ENCODE data around the gene RNF224. TPM values are rescaled to one million over a fixed set of nuclear protein-coding genes. Genes with fewer than 3 reads are reported as not detected.
"Not testable (repeated sequence)": the region's sequence is repeated elsewhere in the genome, so short reads cannot be mapped to it uniquely, and the experiment has no call there.

RNF224 gene
- total and polyA plus RNA-seq, 5 donors from 2014 or later = not detected

- Mint-ChIP-seq H3K4me3 (peak overlapping the region; percentile 28 to 88 (median 64)), H3K4me1 (peaks cover 0 to 34% (median 15%) of the 10 kb centered on the region in 4 donors)
- not testable (repeated sequence) for ATAC-seq (ENCODE audit: low read depth in 2 of 2); H3K27ac Mint-ChIP-seq; H3K36me3 Mint-ChIP-seq; DNase-seq; H3K4me3 ChIP-seq (ENCODE audit: low read depth, low read length); H3K27me3 Mint-ChIP-seq; H3K27me3 ChIP-seq (ENCODE audit: control insufficient read depth, insufficient read depth, low read length); H3K27ac ChIP-seq (ENCODE audit: insufficient read depth, low read length, poor library complexity, severe bottlenecking); H3K9me3 Mint-ChIP-seq; H3K36me3 ChIP-seq (ENCODE audit: control insufficient read depth, insufficient read depth, low read length); H3K9me3 ChIP-seq (ENCODE audit: control insufficient read depth in 2 of 2, low read length in 2 of 2)
- peaks cover 37% of the 10 kb centered on the region for H3K4me1 ChIP-seq (ENCODE audit: control insufficient read depth, insufficient read depth, low read length, poor library complexity, severe bottlenecking)
Measured at GRCh38 chr9:137243266-137243625, 15.9 kb downstream of the RNF224 start.

GRCh38 chr9:137243626-137244485 lies 16.6 kb downstream of the RNF224 start:
- no peaks in the 10 kb centered on the region for H3K9me3 Mint-ChIP-seq
- Histone ChIP-seq H3K4me1 (ENCODE audit: control insufficient read depth, insufficient read depth, low read length, poor library complexity, severe bottlenecking) (peaks cover 31% of the 10 kb centered on the region), H3K9me3 (ENCODE audit: control insufficient read depth in 2 of 2, low read length in 2 of 2) (no peaks in the 10 kb centered on the region), H3K4me3 (ENCODE audit: low read depth, low read length) (no peak overlapping the region), H3K27ac (ENCODE audit: insufficient read depth, low read length, poor library complexity, severe bottlenecking) (no peak overlapping the region), H3K36me3 (ENCODE audit: control insufficient read depth, insufficient read depth, low read length) (peaks cover 5% of the 10 kb centered on the region), H3K27me3 (ENCODE audit: control insufficient read depth, insufficient read depth, low read length) (no peaks in the 10 kb centered on the region)
- peaks cover 6% of the 10 kb centered on the region for H3K27me3 Mint-ChIP-seq
- H3K27ac Mint-ChIP-seq = peak overlapping the region in 1 of 3 donors; percentile 38
- ATAC-seq (ENCODE audit: low read depth in 2 of 2) = no peak
- peak overlapping the region; percentile 43 to 71 (median 51) for H3K4me3 Mint-ChIP-seq
- peaks cover 0 to 31% (median 15%) of the 10 kb centered on the region in 4 donors for H3K4me1 Mint-ChIP-seq
- H3K36me3 Mint-ChIP-seq = peaks cover 8% of the 10 kb centered on the region
- no peak for DNase-seq

- no peak for ATAC-seq (ENCODE audit: low read depth in 2 of 2)
- Histone ChIP-seq H3K9me3 (ENCODE audit: control insufficient read depth in 2 of 2, low read length in 2 of 2) (no peaks in the 10 kb centered on the region), H3K4me3 (ENCODE audit: low read depth, low read length) (no peak overlapping the region), H3K4me1 (ENCODE audit: control insufficient read depth, insufficient read depth, low read length, poor library complexity, severe bottlenecking) (peaks cover 23% of the 10 kb centered on the region), H3K27ac (ENCODE audit: insufficient read depth, low read length, poor library complexity, severe bottlenecking) (no peak overlapping the region), H3K36me3 (ENCODE audit: control insufficient read depth, insufficient read depth, low read length) (peaks cover 5% of the 10 kb centered on the region), H3K27me3 (ENCODE audit: control insufficient read depth, insufficient read depth, low read length) (no peaks in the 10 kb centered on the region)
- Mint-ChIP-seq H3K36me3 (peaks cover 8% of the 10 kb centered on the region), H3K4me1 (peaks cover 0 to 24% (median 13%) of the 10 kb centered on the region in 4 donors), H3K9me3 (no peaks in the 10 kb centered on the region), H3K4me3 (peak overlapping the region in 2 of 4 donors; percentile 15 to 41), H3K27me3 (peaks cover 6% of the 10 kb centered on the region), H3K27ac (peak overlapping the region in 1 of 3 donors; percentile 32)
- DNase-seq = no peak
Measured at GRCh38 chr9:137244486-137245449, 17.5 kb downstream of the RNF224 start.

- no peaks in the 10 kb centered on the region for H3K27me3 ChIP-seq (ENCODE audit: control insufficient read depth, insufficient read depth, low read length)
- H3K4me1 ChIP-seq (ENCODE audit: control insufficient read depth, insufficient read depth, low read length, poor library complexity, severe bottlenecking) = peaks cover 16% of the 10 kb centered on the region
- no peaks in the 10 kb centered on the region for H3K9me3 ChIP-seq (ENCODE audit: control insufficient read depth in 2 of 2, low read length in 2 of 2)
- peak overlapping the region in 2 of 4 donors; percentile 7 to 41 for H3K4me3 Mint-ChIP-seq
- peaks cover 8% of the 10 kb centered on the region for H3K36me3 Mint-ChIP-seq
- DNase-seq (no peak), ATAC-seq (ENCODE audit: low read depth in 2 of 2) (no peak)
- H3K27ac Mint-ChIP-seq = no peak overlapping the region
- H3K4me1 Mint-ChIP-seq = peaks cover 0 to 21% (median 11%) of the 10 kb centered on the region in 4 donors
- no peaks in the 10 kb centered on the region for H3K9me3 Mint-ChIP-seq
- peaks cover 6% of the 10 kb centered on the region for H3K27me3 Mint-ChIP-seq
- H3K36me3 ChIP-seq (ENCODE audit: control insufficient read depth, insufficient read depth, low read length) = peaks cover 5% of the 10 kb centered on the region
- no peak overlapping the region for H3K27ac ChIP-seq (ENCODE audit: insufficient read depth, low read length, poor library complexity, severe bottlenecking)
- no peak overlapping the region for H3K4me3 ChIP-seq (ENCODE audit: low read depth, low read length)
Measured at GRCh38 chr9:137245450-137246421, 18.4 kb downstream of the RNF224 start.

GRCh38 chr9:137247135-137247915 lies 20.0 kb downstream of the RNF224 start:
- peaks cover 0 to 15% (median 8%) of the 10 kb centered on the region in 4 donors for H3K4me1 Mint-ChIP-seq
- no peak overlapping the region for H3K27ac Mint-ChIP-seq
- Histone ChIP-seq H3K27me3 (ENCODE audit: control insufficient read depth, insufficient read depth, low read length) (no peaks in the 10 kb centered on the region), H3K9me3 (ENCODE audit: control insufficient read depth in 2 of 2, low read length in 2 of 2) (no peaks in the 10 kb centered on the region), H3K27ac (ENCODE audit: insufficient read depth, low read length, poor library complexity, severe bottlenecking) (no peak overlapping the region), H3K4me3 (ENCODE audit: low read depth, low read length) (no peak overlapping the region), H3K36me3 (ENCODE audit: control insufficient read depth, insufficient read depth, low read length) (peaks cover 5% of the 10 kb centered on the region), H3K4me1 (ENCODE audit: control insufficient read depth, insufficient read depth, low read length, poor library complexity, severe bottlenecking) (peaks cover 8% of the 10 kb centered on the region)
- no peak for ATAC-seq (ENCODE audit: low read depth in 2 of 2)
- no peaks in the 10 kb centered on the region for H3K9me3 Mint-ChIP-seq
- peaks cover 6% of the 10 kb centered on the region for H3K36me3 Mint-ChIP-seq
- H3K4me3 Mint-ChIP-seq = no peak overlapping the region
- no peaks in the 10 kb centered on the region for H3K27me3 Mint-ChIP-seq
- no peak for DNase-seq

GRCh38 chr9:137247916-137248175 lies 20.5 kb downstream of the RNF224 start:
- H3K27ac Mint-ChIP-seq = no peak overlapping the region

More at GRCh38 chr9:137247916-137248175, 20.5 kb downstream of the RNF224 start:
- Mint-ChIP-seq H3K9me3 (no peaks in the 10 kb centered on the region), H3K4me3 (no peak overlapping the region), H3K36me3 (peaks cover under 1% of the 10 kb centered on the region), H3K27me3 (no peaks in the 10 kb centered on the region), H3K4me1 (peaks cover 0 to 9% (median 3%) of the 10 kb centered on the region in 4 donors)
- ATAC-seq (ENCODE audit: low read depth in 2 of 2) (no peak), DNase-seq (no peak)
- Histone ChIP-seq H3K27me3 (ENCODE audit: control insufficient read depth, insufficient read depth, low read length) (no peaks in the 10 kb centered on the region), H3K27ac (ENCODE audit: insufficient read depth, low read length, poor library complexity, severe bottlenecking) (no peak overlapping the region), H3K9me3 (ENCODE audit: control insufficient read depth in 2 of 2, low read length in 2 of 2) (no peaks in the 10 kb centered on the region), H3K4me3 (ENCODE audit: low read depth, low read length) (no peak overlapping the region), H3K36me3 (ENCODE audit: control insufficient read depth, insufficient read depth, low read length) (peaks cover 3% of the 10 kb centered on the region), H3K4me1 (ENCODE audit: control insufficient read depth, insufficient read depth, low read length, poor library complexity, severe bottlenecking) (peaks cover 3% of the 10 kb centered on the region)

Measured in CD4-positive, CD25-positive, alpha-beta regulatory T cell (primary cell).